K562 (cell line): ENCODE measurements around the gene HOXA5. TPM values are rescaled to one million over a fixed set of nuclear protein-coding genes. Genes with fewer than 3 reads are reported as not detected.

Experiments
- ATAC-seq: fragments of 200-7000 bp; cut with Tn5 transposase; 3 replicates; pipeline ENCODE4 v1.9.1; 2020; ENCODE audit warnings: moderate library complexity
- BruUV-seq: library from RNA; stranded (reverse); fragments of 400-500 nt; replicated peaks from 2 replicates; lab custom pipeline; 2021; lab: Mats Ljungman, UMichigan
- CTCF ChIA-PET: fragments of 300-600 bp; formaldehyde crosslinking; extraction: SDS; loops from one replicate; lab custom pipeline; 2021; ENCODE audit warnings: low intra/inter-chr PET ratio; lab: Yijun Ruan, JAX
- POLR2A ChIA-PET: fragments of 300-600, 350-650 bp; sonication (Branson Sonifier 250); formaldehyde crosslinking; extraction: SDS; loops from one replicate; lab custom pipeline; 2021; ENCODE audit warnings: antibody characterized with exemption, inconsistent platforms; lab: Yijun Ruan, JAX
- DNase-seq, 4 experiments: peaks; one replicate each; pipeline versions ENCODE4 v3.0.0 to v3.0.0-alpha.2; 2011 to 2018; ENCODE audit warnings: low spot score in 3 of 4, mixed read lengths in 3 of 4; ENCODE audit errors: extremely low read depth in 1 of 4
- FAIRE-seq: peaks from 2 replicates; lab custom pipeline; 2011; peaks lifted over from hg19 to GRCh38; lab: Jason Lieb, UNC
- H2AFZ ChIP-seq: 2 replicates; pipeline ENCODE4 v1.6.0; 2011; ENCODE audit warnings: low read depth, low read length, control low read depth, inconsistent platforms
- H3K27ac ChIP-seq: fragments of 200-600 bp; 3 replicates; pipeline ENCODE4 v1.8.0; 2011; ENCODE audit warnings: low read depth, mild to moderate bottlenecking, control low read depth, inconsistent platforms, low read length, moderate library complexity, mixed read lengths; ENCODE audit errors: extremely low read depth
- H3K27me3 ChIP-seq, 2 experiments: fragments of 300-600 bp in 1 of 2; 2 replicates in 1 of 2; 3 replicates in 1 of 2; pipeline versions ENCODE4 v1.6.0 to v1.8.0; 2011; ENCODE audit warnings: inconsistent platforms in 2 of 2, low read length in 2 of 2, mild to moderate bottlenecking in 1 of 2, mixed read lengths in 1 of 2, moderate library complexity in 1 of 2; ENCODE audit not compliant: control insufficient read depth in 2 of 2, insufficient read depth in 2 of 2
- H3K36me3 ChIP-seq: fragments of 300-600 bp; 3 replicates; pipeline ENCODE4 v1.8.0; 2011; ENCODE audit warnings: mild to moderate bottlenecking, low read length, inconsistent platforms; ENCODE audit not compliant: control insufficient read depth, insufficient read depth
- H3K4me1 ChIP-seq, 2 experiments: fragments of 200-600 bp in 1 of 2; replicated peaks in 1 of 2; 2 replicates in 1 of 2; 3 replicates in 1 of 2; pipeline versions ENCODE4 v1.5.1 to v1.8.0; 2011; ENCODE audit warnings: inconsistent platforms in 2 of 2, low read length in 2 of 2, mild to moderate bottlenecking in 1 of 2, mixed read lengths in 1 of 2, moderate library complexity in 1 of 2; ENCODE audit not compliant: control insufficient read depth in 2 of 2, insufficient read depth in 2 of 2
- H3K4me2 ChIP-seq: 2 replicates; pipeline ENCODE4 v1.6.1; 2011; ENCODE audit warnings: low read length, control low read depth, inconsistent platforms, mixed read lengths; ENCODE audit not compliant: insufficient read depth
- H3K4me3 ChIP-seq: fragments of 200-600 bp; sonication (generic), shearing (Covaris generic); 2 replicates; pipeline ENCODE4 v1.5.1; 2016; ENCODE audit warnings: control low read depth, inconsistent platforms
- H3K79me2 ChIP-seq: fragments of 200-600 bp; 3 replicates; pipeline ENCODE4 v1.8.0; 2011; ENCODE audit warnings: low read length, inconsistent platforms; ENCODE audit not compliant: control insufficient read depth, insufficient read depth
- H3K9ac ChIP-seq, 2 experiments: 2 replicates each; pipeline versions ENCODE4 v1.6.0 to v1.6.1; 2011; ENCODE audit warnings: low read depth in 2 of 2, low read length in 2 of 2, control low read depth in 1 of 2, inconsistent platforms in 1 of 2, mild to moderate bottlenecking in 1 of 2, mixed read lengths in 1 of 2; ENCODE audit not compliant: insufficient read depth in 1 of 2
- H3K9me1 ChIP-seq: one replicate; pipeline ENCODE4 v1.6.0; 2011; ENCODE audit warnings: inconsistent platforms, mild to moderate bottlenecking, low read length, moderate library complexity; ENCODE audit not compliant: control insufficient read depth, insufficient read depth
- H3K9me3 ChIP-seq: replicated peaks from 2 replicates; pipeline ENCODE4 v1.5.1; 2011; ENCODE audit warnings: low read depth, low read length, inconsistent platforms; ENCODE audit not compliant: control insufficient read depth, insufficient read depth
- H4K20me1 ChIP-seq: replicated peaks from 2 replicates; pipeline ENCODE4 v1.6.1; 2011; ENCODE audit warnings: low read length, inconsistent platforms, mixed read lengths; ENCODE audit not compliant: control insufficient read depth, insufficient read depth
- BCLAF1 ChIP-seq, 2 experiments: fragments of 450-650 bp in 1 of 2; IDR thresholded peaks; 2 replicates each; pipeline ENCODE4 v1.6.1; 2011 to 2017; ENCODE audit warnings: low read depth in 2 of 2, antibody characterized with exemption in 1 of 2, borderline replicate concordance in 1 of 2, low read length in 1 of 2, mild to moderate bottlenecking in 1 of 2, mixed read lengths in 1 of 2; ENCODE audit not compliant: control insufficient read depth in 1 of 2
- CREBBP ChIP-seq: IDR thresholded peaks from one replicate; pipeline ENCODE4 v1.6.1; 2012; ENCODE audit warnings: low read depth, mild to moderate bottlenecking, control low read depth, inconsistent platforms, low read length
- NUFIP1 ChIP-seq: fragments of 450-650 bp; IDR thresholded peaks from 2 replicates; pipeline ENCODE4 v1.6.1; 2018; ENCODE audit not compliant: partially characterized antibody
- PYGO2 ChIP-seq: fragments of 450-650 bp; IDR thresholded peaks from 2 replicates; pipeline ENCODE4 v1.6.1; 2016; ENCODE audit warnings: mild to moderate bottlenecking, missing genetic modification characterization, moderate library complexity, missing compliant biosample characterization
- SP2 ChIP-seq: IDR thresholded peaks from 2 replicates; pipeline ENCODE4 v1.6.1; 2011; ENCODE audit warnings: mild to moderate bottlenecking, low read depth, low read length, moderate library complexity; ENCODE audit not compliant: poor library complexity, severe bottlenecking; ENCODE audit errors: extremely low read depth
- TBP ChIP-seq: optimal IDR thresholded peaks from 2 replicates; pipeline ENCODE3; 2011; ENCODE audit warnings: low read depth, low read length, improper control_type of control experiment
- YY1 ChIP-seq, 3 experiments: IDR thresholded peaks; 2 replicates each; pipeline ENCODE4 v1.6.1; 2011; ENCODE audit warnings: low read length in 2 of 3, mild to moderate bottlenecking in 2 of 3, moderate library complexity in 2 of 3, borderline replicate concordance in 1 of 3, control low read depth in 1 of 3, low read depth in 1 of 3; ENCODE audit not compliant: insufficient read depth in 3 of 3, insufficient replicate concordance in 2 of 3, control insufficient read depth in 1 of 3, insufficient read length in 1 of 3; ENCODE audit errors: extremely low read depth in 1 of 3
- WGBS: fragments of 100-300 bp; shearing (Covaris generic); methylation state at CpG from one replicate; pipeline ENCODE4 v1.1.6; 2016; ENCODE audit warnings: low coverage, mixed read lengths; ENCODE audit not compliant: insufficient coverage; ENCODE audit errors: missing lambda C conversion rate; 5-methylcytosine and 5-hydroxymethylcytosine counted together
- in situ Hi-C: fragments of 300-500 bp; cut with MboI; formaldehyde crosslinking; loops from 4 replicates; pipeline ENCODE4 v1.15.0; 2018; ENCODE audit warnings: inconsistent platforms, mixed read lengths
- intact Hi-C: fragments of 100-400 bp; cut with micrococcal nuclease; formaldehyde crosslinking; loops from 2 replicates; pipeline ENCODE4 v1.14.2; 2022
- polyA plus RNA-seq, 8 experiments: library from polyadenylated mRNA; depleted of rRNA in 4 of 8; stranded (reverse) in 5 of 8; unstranded in 3 of 8; fragments of >200 nt; fragmentation: Nextera tagmentation in 2 of 8; fragmentation: Illumina TruSeq in 1 of 8; extraction: Ambion mirVana in 2 of 8; extraction: Trizol in 1 of 8; gene quantifications; 2 replicates each; pipeline versions ENCODE4 v1.2.1 to v1.2.3, GENCODE V29; 2011 to 2014; ENCODE audit warnings: inconsistent platforms in 1 of 8, missing spikeins in 1 of 8
- total RNA-seq, 7 experiments: library from RNA; depleted of rRNA in 6 of 7; stranded (reverse); fragments of >200 nt in 6 of 7; fragmentation: Illumina TruSeq in 2 of 7; extraction: Trizol in 2 of 7; gene quantifications; 2 replicates each; pipeline versions ENCODE4 v1.2.1 to v1.2.3, GENCODE V29; 2011 to 2021; ENCODE audit warnings: low replicate concordance in 1 of 7

HOXA5 gene
- total and polyA plus RNA-seq, 9 of the 15 experiments (the other 6 are each of a cell fraction or from before 2014, with no cell fraction given): 0.13 TPM; not detected in 8

- BruUV-seq: no TSS peak
- Histone ChIP-seq H3K9ac (no peak overlapping the region), H3K4me2 (no peak overlapping the region), H3K9me3 (no peaks in the 10 kb centered on the region), H3K4me1 (peaks cover 0 to 29% of the 10 kb centered on the region in 2 experiments; a peak in 2 of 5 replicates), H3K79me2 (no peaks in the 10 kb centered on the region), H2AFZ (no peak overlapping the region), H3K27me3 (peaks cover 50 to 92% of the 10 kb centered on the region in 2 experiments), H3K9me1 (no peaks in the 10 kb centered on the region)
- intact Hi-C loops: no loop called here
- FAIRE-seq (no peak), DNase-seq (no peak)
- CTCF ChIA-PET: no interaction called here
- in situ Hi-C loops: loop anchor here (10.0 kb wide), 1 partner anchor 293 kb away; no protein-coding TSS in a partner anchor
- TF ChIP-seq TBP (no peak), PYGO2 (tag) (no peak), YY1 (IDR thresholded peaks at IDR 0.05; ENCODE audit: borderline replicate concordance in 1 of 3, control insufficient read depth in 1 of 3, extremely low read depth in 1 of 3, insufficient read depth in 3 of 3, insufficient read length in 1 of 3, insufficient replicate concordance in 2 of 3, low read depth in 1 of 3, low read length in 2 of 3) (no peak), CREBBP (no peak), BCLAF1 (IDR thresholded peaks at IDR 0.05; ENCODE audit: borderline replicate concordance in 1 of 2, control insufficient read depth in 1 of 2, low read depth in 2 of 2, low read length in 1 of 2) (no peak), SP2 (no peak), NUFIP1 (no peak)
- TF ChIP-seq, all 486 proteins: peak for 0
- Histone ChIP-seq H3K36me3 (no peaks in the 10 kb centered on the region), H3K4me3 (no peak overlapping the region), H4K20me1 (no peaks in the 10 kb centered on the region), H3K27ac (no peak overlapping the region)
- no peak for ATAC-seq
- POLR2A ChIA-PET: no interaction called here
- 9% methylated on average over 25 of the region's 28 CpGs for WGBS
These were observed 4.7 kb upstream of the HOXA5 start for GRCh38 chr7:27148031-27148755.
